ENCODE measurements around the gene LYSMD3. TPM values are rescaled to one million over a fixed set of nuclear protein-coding genes. Genes with fewer than 3 reads are reported as not detected.

Gene LYSMD3
- total and polyA plus RNA-seq, 9 of the 15 experiments (the other 6 are each of a cell fraction or from before 2014, with no cell fraction given): 9.5 to 42.3 (median 20.7) TPM

- TF ChIP-seq ATF3 (IDR thresholded peaks at IDR 0.05) (no peak), ATF3 (CRISPR knock-in tag; conservative IDR thresholded peaks at IDR 0.05) (no peak), SPI1 (IDR thresholded peaks at IDR 0.05; ENCODE audit: borderline replicate concordance, low read depth, low read length) (no peak), SOX6 (IDR thresholded peaks at IDR 0.05) (no peak), RNF219 (CRISPR knock-in tag; IDR thresholded peaks at IDR 0.05) (no peak), GTF2F1 (IDR thresholded peaks at IDR 0.05; ENCODE audit: low read depth, low read length) (no peak), ZNF764 (CRISPR knock-in tag; IDR thresholded peaks at IDR 0.05; ENCODE audit: low read depth) (no peak), CHD4 (IDR thresholded peaks at IDR 0.05; ENCODE audit: insufficient read depth, insufficient replicate concordance, low read depth, low read length, poor library complexity, severe bottlenecking) (no peak), MAFG (tag; conservative IDR thresholded peaks at IDR 0.05) (no peak), NFXL1 (CRISPR knock-in tag; IDR thresholded peaks at IDR 0.05) (no peak), E2F8 (IDR thresholded peaks at IDR 0.05; ENCODE audit: low read depth, partially characterized antibody) (no peak), HDAC3 (IDR thresholded peaks at IDR 0.05; ENCODE audit: borderline replicate concordance, partially characterized antibody) (no peak), ARID2 (IDR thresholded peaks at IDR 0.05) (no peak), PREB (CRISPR knock-in tag; IDR thresholded peaks at IDR 0.05) (no peak), HDAC6 (IDR thresholded peaks at IDR 0.05; ENCODE audit: low read depth, low read length) (no peak), BCLAF1 (IDR thresholded peaks at IDR 0.05; ENCODE audit: borderline replicate concordance in 1 of 2, control insufficient read depth in 1 of 2, low read depth in 2 of 2, low read length in 1 of 2) (no peak)
Observed at GRCh38 chr5:90473396-90474234, 55.8 kb downstream of the LYSMD3 start (continued).

Measured in K562 (cell line).